Stimulated activated CD8-positive, alpha-beta memory T cell treated with anti-CD3 and anti-CD28 coated beads, Interleukin-2, amount 100 ng/mL, for 1 hour (primary cell): Measurements from ENCODE around the gene LCP2.

Experiments used
- DNase-seq, 2 donors: peaks; one replicate each; pipeline ENCODE4 v3.0.0-alpha.2; 2020; ENCODE audit warnings: low read depth in 2 of 2

LCP2 gene

GRCh38 chr5:170296036-170296934 is 1.3 kb downstream of the LCP2 start:
- DNase-seq: no peak

GRCh38 chr5:170294556-170294955 is 3.0 kb downstream of the LCP2 start:
- no peak for DNase-seq

GRCh38 chr5:170294057-170294456 is 3.5 kb downstream of the LCP2 start:
- no peak for DNase-seq

GRCh38 chr5:170293273-170293672 is 4.3 kb downstream of the LCP2 start:
- DNase-seq: peak in 1 of 2 donors; percentile 59

GRCh38 chr5:170292179-170293104 is 5.1 kb downstream of the LCP2 start:
- DNase-seq: no peak

GRCh38 chr5:170290498-170290897 is 7.1 kb downstream of the LCP2 start:
- DNase-seq: no peak

GRCh38 chr5:170289764-170290163 is 7.8 kb downstream of the LCP2 start:
- DNase-seq: no peak

GRCh38 chr5:170289121-170289520 is 8.5 kb downstream of the LCP2 start:
- DNase-seq: no peak

- no peak for DNase-seq
These were observed 9.0 kb downstream of the LCP2 start for GRCh38 chr5:170288551-170288950.

GRCh38 chr5:170288151-170288550 is 9.4 kb downstream of the LCP2 start:
- no peak for DNase-seq

- DNase-seq: no peak
These were observed 10.0 kb downstream of the LCP2 start for GRCh38 chr5:170287532-170287931.

- DNase-seq: no peak
These were observed 11.1 kb downstream of the LCP2 start for GRCh38 chr5:170286386-170286925.

GRCh38 chr5:170285181-170285580 is 12.4 kb downstream of the LCP2 start:
- no peak for DNase-seq

- DNase-seq: no peak
These were observed 13.3 kb downstream of the LCP2 start for GRCh38 chr5:170284231-170284630.

GRCh38 chr5:170283296-170283695 is 14.3 kb downstream of the LCP2 start:
- no peak for DNase-seq

GRCh38 chr5:170280011-170280493 is 17.5 kb downstream of the LCP2 start:
- no peak for DNase-seq

- no peak for DNase-seq
These were observed 18.1 kb downstream of the LCP2 start for GRCh38 chr5:170279459-170279817.

GRCh38 chr5:170278611-170279458 is 18.7 kb downstream of the LCP2 start:
- peak; percentile 69 to 74 for DNase-seq

- DNase-seq: no peak
These were observed 19.7 kb downstream of the LCP2 start for GRCh38 chr5:170277867-170278281.

GRCh38 chr5:170276140-170276539 is 21.4 kb downstream of the LCP2 start:
- no peak for DNase-seq

- no peak for DNase-seq
These were observed 22.1 kb downstream of the LCP2 start for GRCh38 chr5:170275376-170275994.
